ENCODE data around the gene FBF1.
"Not testable (repeated sequence)": the region's sequence is repeated elsewhere in the genome, so short reads cannot be mapped to it uniquely, and the experiment has no call there.

The FBF1 gene

GRCh38 chr17:75940727-75941441, at the start of gene FBF1:
FBF1 (minus strand) TSS chr17:75941042; CDS start chr17:75938149, 2,893 bp downstream.
- DNase-seq, result peak; percentile 88

- no peak for DNase-seq
Measured at GRCh38 chr17:75987041-75987440, 46.2 kb upstream of the FBF1 start.

- no peak for DNase-seq
Measured at GRCh38 chr17:75985986-75986385, 45.1 kb upstream of the FBF1 start.

GRCh38 chr17:75983501-75984181, 42.8 kb upstream of the FBF1 start:
- no peak for DNase-seq

- DNase-seq, result no peak
Measured at GRCh38 chr17:75981019-75981615, 40.3 kb upstream of the FBF1 start.

GRCh38 chr17:75980188-75981018, 39.6 kb upstream of the FBF1 start:
- DNase-seq, result no peak

GRCh38 chr17:75979705-75980187, 38.9 kb upstream of the FBF1 start:
- peak; percentile 26 for DNase-seq

- DNase-seq, result peak; percentile 96
Measured at GRCh38 chr17:75978938-75979704, 38.3 kb upstream of the FBF1 start, which contains the start of the genes ACOX1 and TEN1. ACOX1 (minus strand) TSS chr17:75979166; CDS start chr17:75979073, 93 bp downstream. TEN1 (plus strand) TSS chr17:75979240; CDS start chr17:75986193, 6,953 bp downstream.

GRCh38 chr17:75976175-75976848, 35.5 kb upstream of the FBF1 start:
- no peak for DNase-seq

- no peak for DNase-seq
Measured at GRCh38 chr17:75975757-75976174, 34.9 kb upstream of the FBF1 start.

- not testable (repeated sequence) for DNase-seq
Measured at GRCh38 chr17:75975187-75975586, 34.3 kb upstream of the FBF1 start.

GRCh38 chr17:75970626-75971025, 29.8 kb upstream of the FBF1 start:
- no peak for DNase-seq

- no peak for DNase-seq
Measured at GRCh38 chr17:75970011-75970523, 29.2 kb upstream of the FBF1 start.

- not testable (repeated sequence) for DNase-seq
Measured at GRCh38 chr17:75969044-75969443, 28.2 kb upstream of the FBF1 start.

GRCh38 chr17:75965468-75965867, 24.6 kb upstream of the FBF1 start:
- DNase-seq, result no peak

- DNase-seq, result no peak
Measured at GRCh38 chr17:75959839-75960511, 19.1 kb upstream of the FBF1 start.

- DNase-seq, result no peak
Measured at GRCh38 chr17:75959051-75959838, 18.4 kb upstream of the FBF1 start.

- no peak for DNase-seq
Measured at GRCh38 chr17:75950855-75951554, 10.2 kb upstream of the FBF1 start.

- no peak for DNase-seq
Measured at GRCh38 chr17:75950421-75950820, 9.6 kb upstream of the FBF1 start.
